HepG2 (cell line): ENCODE data around the gene FRK. TPM values are rescaled to one million over a fixed set of nuclear protein-coding genes. Genes with fewer than 3 reads are reported as not detected.
"Not testable (repeated sequence)": the region's sequence is repeated elsewhere in the genome, so short reads cannot be mapped to it uniquely, and the experiment has no call there.

Experiments used
- ATAC-seq: fragments of 200-7000 bp; cut with Tn5 transposase; 3 replicates; pipeline ENCODE4 v1.9.1; 2020; ENCODE audit warnings: mild to moderate bottlenecking, moderate library complexity
- BruUV-seq: library from RNA; stranded (reverse); fragments of 400-500 nt; replicated peaks from 2 replicates; lab custom pipeline; 2021; lab: Mats Ljungman, UMichigan
- CTCF ChIA-PET: fragments of 300-600 bp; formaldehyde crosslinking; extraction: SDS; loops from one replicate; lab custom pipeline; 2021; ENCODE audit warnings: low total read pairs, inconsistent platforms, low intra/inter-chr PET ratio; lab: Yijun Ruan, JAX
- POLR2A ChIA-PET: fragments of 350-600 bp; sonication (Branson Sonifier 250); formaldehyde crosslinking; loops from one replicate; lab custom pipeline; 2020; ENCODE audit warnings: antibody characterized with exemption, inconsistent platforms; lab: Yijun Ruan, JAX
- DNase-seq: peaks from one replicate; pipeline ENCODE4 v3.0.0-alpha.2; 2015; ENCODE audit warnings: low spot score
- FAIRE-seq: peaks from 3 replicates; lab custom pipeline; 2011; peaks lifted over from hg19 to GRCh38; lab: Jason Lieb, UNC
- H2AFZ ChIP-seq: one replicate; pipeline ENCODE4 v1.6.1; 2011; ENCODE audit warnings: low read length, inconsistent platforms
- H3K27ac ChIP-seq: fragments of 300-600 bp; 3 replicates; pipeline ENCODE4 v1.8.0; 2011; ENCODE audit warnings: mixed run types, mild to moderate bottlenecking, mixed read lengths, low read length, inconsistent platforms; ENCODE audit not compliant: insufficient read depth; ENCODE audit errors: extremely low read length
- H3K27me3 ChIP-seq, 2 experiments: fragments of 200-600 bp in 1 of 2; 2 replicates in 1 of 2; 3 replicates in 1 of 2; pipeline versions ENCODE4 v1.6.0 to v1.8.0; 2011; ENCODE audit warnings: low read length in 2 of 2, mild to moderate bottlenecking in 2 of 2, moderate library complexity in 2 of 2, inconsistent platforms in 1 of 2; ENCODE audit not compliant: insufficient read depth in 2 of 2, control insufficient read depth in 1 of 2
- H3K36me3 ChIP-seq, 2 experiments: fragments of 200-600 bp in 1 of 2; replicated peaks in 1 of 2; 2 replicates in 1 of 2; 3 replicates in 1 of 2; pipeline versions ENCODE4 v1.5.1 to v1.8.0; 2011; ENCODE audit warnings: low read length in 2 of 2, inconsistent platforms in 1 of 2; ENCODE audit not compliant: insufficient read depth in 2 of 2, control insufficient read depth in 1 of 2
- H3K4me1 ChIP-seq: 2 replicates; pipeline ENCODE4 v1.5.1; 2012; ENCODE audit warnings: low read length, inconsistent platforms; ENCODE audit not compliant: insufficient read depth
- H3K4me2 ChIP-seq: 2 replicates; pipeline ENCODE4 v1.6.0; 2011; ENCODE audit warnings: low read depth, low read length, inconsistent platforms
- H3K4me3 ChIP-seq, 3 experiments: fragments of 200-600 bp in 1 of 3; sonication (generic), shearing (Covaris generic) in 1 of 3; replicated peaks in 1 of 3; 2 replicates each; pipeline ENCODE4 v1.5.1; 2011 to 2016; ENCODE audit warnings: low read length in 3 of 3, inconsistent platforms in 2 of 3, low read depth in 2 of 3, mild to moderate bottlenecking in 2 of 3, control low read depth in 1 of 3, mixed read lengths in 1 of 3; ENCODE audit not compliant: insufficient read depth in 1 of 3
- H3K79me2 ChIP-seq: one replicate; pipeline ENCODE4 v1.6.1; 2011; ENCODE audit warnings: low read length, inconsistent platforms; ENCODE audit not compliant: insufficient read depth
- H3K9ac ChIP-seq: 2 replicates; pipeline ENCODE4 v1.6.0; 2011; ENCODE audit warnings: mild to moderate bottlenecking, low read depth, low read length, inconsistent platforms; ENCODE audit not compliant: insufficient read depth
- H3K9me3 ChIP-seq: 2 replicates; pipeline ENCODE4 v1.5.1; 2012; ENCODE audit warnings: mild to moderate bottlenecking, low read length
- H4K20me1 ChIP-seq: 2 replicates; pipeline ENCODE4 v1.6.0; 2011; ENCODE audit warnings: inconsistent platforms, mild to moderate bottlenecking, low read length, moderate library complexity; ENCODE audit not compliant: insufficient read depth
- ZNF484 ChIP-seq: sonication (generic); formaldehyde crosslinking; IDR thresholded peaks from 2 replicates; pipeline ENCODE4 v1.5.1; 2020; ENCODE audit warnings: mild to moderate bottlenecking, low read depth, missing genetic modification reagents, borderline replicate concordance
- WGBS: methylation state at CpG from one replicate; pipeline ENCODE4 v1.1.6; 2017; ENCODE audit warnings: low lambda C conversion rate; 5-methylcytosine and 5-hydroxymethylcytosine counted together
- in situ Hi-C: cut with HindIII; loops from 2 replicates; pipeline ENCODE4 v1.10.0; 2017; ENCODE audit warnings: low pct_unique_long_range_greater_than_20kb; ENCODE audit not compliant: extremely low pct_ligation_motif_present
- intact Hi-C: fragments of 100-400 bp; cut with micrococcal nuclease; formaldehyde crosslinking; loops from one replicate; pipeline ENCODE4 v1.10.0; 2022; ENCODE audit not compliant: unreplicated experiment
- polyA plus RNA-seq, 8 experiments: library from polyadenylated mRNA; depleted of rRNA in 3 of 8; stranded (reverse) in 7 of 8; unstranded in 1 of 8; fragments of >200 nt; fragmentation: Illumina TruSeq in 4 of 8; extraction: Trizol in 4 of 8; gene quantifications; 2 replicates each; pipeline versions ENCODE4 v1.2.1 to v1.2.3, GENCODE V29; 2011 to 2016; ENCODE audit warnings: low read depth in 4 of 8, missing spikeins in 1 of 8, mixed read lengths in 1 of 8; ENCODE audit not compliant: insufficient read depth in 1 of 8
- total RNA-seq, 5 experiments: library from RNA; depleted of rRNA; stranded (reverse); fragments of >200 nt; fragmentation: Illumina TruSeq; extraction: Trizol; gene quantifications; 2 replicates each; pipeline ENCODE4 v1.2.3, GENCODE V29; 2016; ENCODE audit warnings: low read depth in 1 of 5
- TF ChIP-seq, protein P1 (sequence below): IDR thresholded peaks from 2 replicates; pipeline ENCODE4 v1.4.0; 2020; ENCODE audit warnings: mild to moderate bottlenecking, missing genetic modification reagents
- TF ChIP-seq, protein P2 (sequence below): IDR thresholded peaks from 2 replicates; pipeline ENCODE4 v1.6.1; 2016

The FRK gene
- total and polyA plus RNA-seq, 2 of the 13 experiments (the other 11 are each of a cell fraction or from before 2014, with no cell fraction given) = 1.3 to 2.9 TPM

DNA sequence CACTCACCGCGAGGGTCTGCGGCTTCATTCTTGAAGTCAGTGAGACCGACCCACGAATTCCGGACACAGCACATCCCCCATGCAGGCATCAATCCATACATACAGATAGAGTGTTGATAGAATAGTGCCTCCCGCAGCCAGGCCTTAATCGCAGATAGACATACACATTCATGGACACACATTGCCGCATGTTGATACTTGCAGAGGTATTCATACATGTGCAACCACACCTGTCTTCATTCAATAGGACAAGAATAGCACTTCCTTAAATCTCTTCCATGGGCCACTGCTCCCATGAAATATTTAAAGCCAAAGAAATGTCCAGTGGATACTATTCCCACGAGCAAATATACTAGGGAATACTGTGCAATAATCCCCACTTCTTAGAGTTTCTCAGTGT, 170.5 kb downstream of the FRK start (continued):
- TF ChIP-seq, protein P1, sequence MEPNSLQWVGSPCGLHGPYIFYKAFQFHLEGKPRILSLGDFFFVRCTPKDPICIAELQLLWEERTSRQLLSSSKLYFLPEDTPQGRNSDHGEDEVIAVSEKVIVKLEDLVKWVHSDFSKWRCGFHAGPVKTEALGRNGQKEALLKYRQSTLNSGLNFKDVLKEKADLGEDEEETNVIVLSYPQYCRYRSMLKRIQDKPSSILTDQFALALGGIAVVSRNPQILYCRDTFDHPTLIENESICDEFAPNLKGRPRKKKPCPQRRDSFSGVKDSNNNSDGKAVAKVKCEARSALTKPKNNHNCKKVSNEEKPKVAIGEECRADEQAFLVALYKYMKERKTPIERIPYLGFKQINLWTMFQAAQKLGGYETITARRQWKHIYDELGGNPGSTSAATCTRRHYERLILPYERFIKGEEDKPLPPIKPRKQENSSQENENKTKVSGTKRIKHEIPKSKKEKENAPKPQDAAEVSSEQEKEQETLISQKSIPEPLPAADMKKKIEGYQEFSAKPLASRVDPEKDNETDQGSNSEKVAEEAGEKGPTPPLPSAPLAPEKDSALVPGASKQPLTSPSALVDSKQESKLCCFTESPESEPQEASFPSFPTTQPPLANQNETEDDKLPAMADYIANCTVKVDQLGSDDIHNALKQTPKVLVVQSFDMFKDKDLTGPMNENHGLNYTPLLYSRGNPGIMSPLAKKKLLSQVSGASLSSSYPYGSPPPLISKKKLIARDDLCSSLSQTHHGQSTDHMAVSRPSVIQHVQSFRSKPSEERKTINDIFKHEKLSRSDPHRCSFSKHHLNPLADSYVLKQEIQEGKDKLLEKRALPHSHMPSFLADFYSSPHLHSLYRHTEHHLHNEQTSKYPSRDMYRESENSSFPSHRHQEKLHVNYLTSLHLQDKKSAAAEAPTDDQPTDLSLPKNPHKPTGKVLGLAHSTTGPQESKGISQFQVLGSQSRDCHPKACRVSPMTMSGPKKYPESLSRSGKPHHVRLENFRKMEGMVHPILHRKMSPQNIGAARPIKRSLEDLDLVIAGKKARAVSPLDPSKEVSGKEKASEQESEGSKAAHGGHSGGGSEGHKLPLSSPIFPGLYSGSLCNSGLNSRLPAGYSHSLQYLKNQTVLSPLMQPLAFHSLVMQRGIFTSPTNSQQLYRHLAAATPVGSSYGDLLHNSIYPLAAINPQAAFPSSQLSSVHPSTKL (CRISPR knock-in tag) = no peak
- no peak for TF ChIP-seq ZNF484 (CRISPR knock-in tag)
- TF ChIP-seq, protein P2, sequence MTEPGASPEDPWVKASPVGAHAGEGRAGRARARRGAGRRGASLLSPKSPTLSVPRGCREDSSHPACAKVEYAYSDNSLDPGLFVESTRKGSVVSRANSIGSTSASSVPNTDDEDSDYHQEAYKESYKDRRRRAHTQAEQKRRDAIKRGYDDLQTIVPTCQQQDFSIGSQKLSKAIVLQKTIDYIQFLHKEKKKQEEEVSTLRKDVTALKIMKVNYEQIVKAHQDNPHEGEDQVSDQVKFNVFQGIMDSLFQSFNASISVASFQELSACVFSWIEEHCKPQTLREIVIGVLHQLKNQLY (CRISPR knock-in tag) = no peak

DNA sequence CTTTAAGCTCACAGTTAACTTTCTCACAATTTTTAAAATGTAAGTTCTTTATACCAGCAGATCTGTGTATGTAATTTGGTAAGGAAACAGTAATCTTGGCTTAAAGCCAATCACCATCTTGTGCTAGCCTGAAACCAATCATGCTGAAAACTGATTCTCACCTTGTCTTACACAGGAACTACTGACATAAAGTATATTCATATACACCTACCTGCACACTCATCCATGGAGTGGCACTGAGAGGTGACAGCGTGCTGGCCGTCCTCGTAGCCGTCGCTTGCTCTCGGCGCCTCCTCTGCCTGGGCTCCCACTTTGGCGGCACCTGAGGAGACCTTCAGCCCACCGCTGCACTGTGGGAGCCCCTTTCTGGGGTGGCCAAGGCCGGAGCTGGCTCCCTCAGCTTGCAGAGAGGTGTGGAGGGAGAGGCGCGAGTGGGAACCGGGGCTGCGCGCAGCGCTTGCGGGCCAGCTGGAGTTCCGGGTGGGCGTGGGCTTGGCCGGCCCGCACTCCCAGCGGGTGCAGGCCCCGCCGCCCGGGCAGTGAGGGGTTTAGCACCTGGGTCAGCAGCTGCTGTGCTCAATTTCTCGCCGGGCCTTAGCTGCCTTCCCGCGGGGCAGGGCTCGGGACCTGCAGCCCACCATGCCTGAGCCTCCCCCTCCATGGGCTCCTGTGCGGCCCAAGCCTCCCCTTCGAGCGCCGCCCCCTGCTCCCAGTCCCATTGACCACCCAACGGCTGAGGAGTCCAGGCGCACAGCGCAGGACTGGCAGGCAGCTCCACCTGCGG, 171.8 kb downstream of the FRK start:
- BruUV-seq, H3K4me2 ChIP-seq, DNase-seq, H3K36me3 ChIP-seq, H3K4me3 ChIP-seq, ATAC-seq, POLR2A ChIA-PET, H3K4me1 ChIP-seq, H4K20me1 ChIP-seq, FAIRE-seq, H2AFZ ChIP-seq, CTCF ChIA-PET, H3K9me3 ChIP-seq, H3K79me2 ChIP-seq, H3K27ac ChIP-seq, H3K27me3 ChIP-seq, intact Hi-C loops, H3K9ac ChIP-seq: not testable (repeated sequence)
- WGBS = 86% methylated on average over 20 of the region's 38 CpGs
- in situ Hi-C loops = loop anchor here (25.0 kb wide), 2 partner anchors 1127 to 1902 kb away; no protein-coding TSS in a partner anchor
